H1 (cell line): ENCODE measurements around the gene FMO3. TPM values are rescaled to one million over a fixed set of nuclear protein-coding genes. Genes with fewer than 3 reads are reported as not detected.

Experiments
- EZH2 ChIP-seq: fragments of 200-600 bp; sonication (generic); IDR thresholded peaks from 2 replicates; pipeline ENCODE4 v1.7.1; 2012; ENCODE audit warnings: low read depth, mild to moderate bottlenecking, moderate library complexity, low read length, inconsistent platforms; ENCODE audit not compliant: severe bottlenecking
- POLR2AphosphoS5 ChIP-seq: IDR thresholded peaks from 2 replicates; pipeline ENCODE4 v1.6.1; 2011; ENCODE audit warnings: low read depth, low read length
- SRF ChIP-seq: IDR thresholded peaks from 2 replicates; pipeline ENCODE4 v1.6.1; 2011; ENCODE audit warnings: mild to moderate bottlenecking, low read depth, low read length, moderate library complexity
- TAF1 ChIP-seq: IDR thresholded peaks from 2 replicates; pipeline ENCODE4 v1.6.1; 2011; ENCODE audit warnings: mild to moderate bottlenecking, low read depth, low read length
- polyA plus RNA-seq, 7 experiments: library from polyadenylated mRNA; depleted of rRNA in 3 of 7; stranded (reverse) in 5 of 7; unstranded in 2 of 7; fragments of >200 nt in 5 of 7; fragments of 200-250 nt in 2 of 7; gene quantifications; 1 replicate in 5 of 7; 2 replicates in 1 of 7; 4 replicates in 1 of 7; pipeline versions ENCODE4 v1.2.1 to v1.2.3, GENCODE V29; 2011 to 2013; ENCODE audit warnings: missing spikeins in 2 of 7, mixed read lengths in 2 of 7
- total RNA-seq: library from RNA; stranded (reverse); fragmentation: NEBNext Ultra II Directional; extraction: Animal tissue kit (Norgen Biotek cat#: 25700); gene quantifications from 2 replicates; pipeline ENCODE4 v1.2.1, GENCODE V29; 2021

FMO3 gene
- total and polyA plus RNA-seq, 2 of the 8 experiments (the other 6 are each of a cell fraction or from before 2014, with no cell fraction given): not detected

- TF ChIP-seq EZH2 (no peak), POLR2AphosphoS5 (no peak), SRF (no peak), TAF1 (no peak)
Observed at GRCh38 chr1:171082606-171083005, 8.1 kb upstream of the FMO3 start (continued).
